ENCODE measurements around the gene TUBB2A.

TUBB2A gene

DNA sequence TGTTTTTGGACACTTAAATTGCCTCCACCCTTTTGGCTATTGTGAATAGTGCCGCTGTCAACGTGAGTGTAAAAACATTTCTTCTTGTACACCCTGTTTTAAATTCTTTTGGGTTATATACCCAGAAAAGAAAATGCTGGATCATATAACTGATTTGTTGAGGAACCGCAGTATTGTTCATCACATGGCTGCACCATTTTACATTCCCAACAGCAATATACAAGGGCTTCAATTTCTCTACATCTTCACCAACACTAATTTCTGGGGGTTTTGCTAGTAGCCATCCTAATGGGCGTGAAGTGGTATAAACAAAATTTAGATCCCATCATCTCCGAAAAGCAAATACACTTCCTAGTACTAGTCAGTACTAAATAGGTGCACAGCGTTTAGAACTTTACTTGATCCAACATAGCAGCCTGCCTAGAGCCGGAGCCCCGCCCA lies 39.4 kb downstream of the TUBB2A start:
- no peak for DNase-seq

DNA sequence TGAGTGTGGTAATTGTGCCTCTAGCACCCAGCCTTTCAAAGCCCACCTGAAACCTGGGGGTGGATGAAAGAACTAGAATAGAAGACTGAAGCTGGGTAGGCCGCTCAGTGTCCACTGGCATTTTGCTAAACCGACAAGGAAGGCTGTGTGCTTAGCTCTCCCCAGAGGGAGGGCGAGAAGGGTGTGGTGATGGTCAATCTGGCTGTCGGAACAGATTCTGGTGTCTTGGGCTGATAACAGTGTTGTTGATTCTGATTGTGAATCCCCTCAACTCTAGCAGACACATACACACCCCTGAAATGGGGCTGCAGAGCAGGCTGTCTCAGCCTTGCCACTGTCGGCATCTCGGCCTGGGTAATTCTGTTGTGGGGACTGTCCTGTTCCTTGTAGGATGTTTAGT lies 43.0 kb downstream of the TUBB2A start:
- no peak for DNase-seq

GRCh38 chr6:3109761-3110160 lies 47.6 kb downstream of the TUBB2A start:
- DNase-seq = no peak

DNA sequence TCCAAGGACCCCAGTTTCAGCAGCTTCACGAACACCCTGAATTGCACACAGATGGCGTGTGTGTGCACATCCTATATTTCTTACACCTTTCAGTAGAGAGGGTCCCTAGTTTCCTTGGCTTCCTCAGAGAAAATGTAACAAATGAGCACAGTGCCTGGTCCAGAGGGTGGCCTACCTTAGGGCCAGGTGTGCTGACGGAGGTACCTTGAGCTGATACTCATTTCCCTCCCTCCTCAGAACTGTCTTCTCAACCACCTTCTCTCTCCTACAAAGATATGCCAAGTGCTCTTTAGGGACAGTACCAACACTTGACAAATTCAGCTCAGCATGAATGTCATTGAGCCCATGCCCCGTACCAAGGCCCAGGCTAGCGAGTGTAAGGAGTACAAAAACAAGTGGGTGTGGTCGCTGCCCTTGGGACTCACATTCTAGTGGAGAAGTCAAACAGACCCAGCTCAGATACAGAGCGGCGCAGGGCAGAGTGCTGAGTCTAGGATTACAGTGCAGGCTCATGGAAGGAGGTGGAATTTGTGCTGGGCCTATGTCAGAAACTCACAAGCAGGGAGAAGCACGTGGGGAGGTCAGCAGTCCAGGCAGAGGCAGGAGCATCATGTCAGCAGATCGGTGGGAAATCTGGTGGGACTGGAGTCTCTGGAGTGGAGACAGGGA lies 48.5 kb downstream of the TUBB2A start:
- DNase-seq = no peak

Measured in CD4-positive, alpha-beta T cell treated with Interleukin-12 subunit alpha and Interleukin-12 subunit beta, for 1 hour (primary cell).